HG02840 (cell line): Measurements from ENCODE around the gene TTYH3.
A peak's percentile ranks its signal among the peaks of the same experiment; 100 is the strongest.

Source experiments
- ATAC-seq: cut with Tn5 transposase; IDR thresholded peaks from one replicate; pipeline ENCODE4 v1.9.1; 2021; ENCODE audit warnings: mild to moderate bottlenecking, moderate library complexity, moderate number of reproducible peaks; ENCODE audit not compliant: unreplicated experiment, low FRiP score

The TTYH3 gene

DNA sequence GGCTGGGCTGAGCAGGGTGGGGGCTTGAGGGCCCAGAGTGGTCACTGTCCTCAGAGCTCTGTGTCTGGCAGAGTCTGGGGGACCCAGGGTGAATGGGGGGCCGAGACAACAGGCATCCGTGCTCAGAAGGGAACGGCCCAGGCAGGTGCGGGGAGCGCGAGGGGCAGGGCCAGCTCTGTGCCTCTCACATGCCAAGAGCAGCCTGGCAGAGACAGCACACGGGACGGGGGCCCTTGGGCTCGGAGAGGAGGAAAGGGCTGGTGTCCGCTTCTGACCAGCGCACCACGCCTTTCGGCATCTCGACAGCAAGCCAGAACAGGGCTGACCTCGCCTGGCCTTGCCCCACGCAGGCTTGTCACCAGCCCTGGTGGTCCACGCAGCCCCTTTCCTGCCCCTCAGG lies 69.6 kb downstream of the TTYH3 start:
- ATAC-seq = no peak

- no peak for ATAC-seq
Measured at GRCh38 chr7:2701832-2702593, 70.2 kb downstream of the TTYH3 start.

DNA sequence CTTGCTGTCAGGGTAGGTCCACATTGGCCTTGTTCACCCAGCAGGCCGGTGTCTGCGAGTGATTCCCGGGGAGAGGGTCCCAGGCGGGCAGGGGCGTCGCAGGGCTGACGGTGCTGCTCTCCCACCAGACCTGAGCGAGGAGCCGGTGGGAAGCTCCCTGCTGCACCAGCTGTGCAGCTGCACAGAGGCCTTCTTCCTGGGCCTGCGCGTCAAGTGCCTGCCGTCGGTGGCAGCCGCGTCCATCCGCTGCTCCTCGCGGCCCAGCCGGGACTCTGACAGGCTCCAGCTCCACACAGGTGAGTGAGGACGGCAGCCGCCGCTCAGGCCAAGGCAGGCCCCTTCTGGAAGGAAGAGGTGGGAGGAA lies 70.8 kb downstream of the TTYH3 start:
- ATAC-seq = no peak

- no peak for ATAC-seq
Measured at GRCh38 chr7:2705371-2706096, 73.7 kb downstream of the TTYH3 start.

- no peak for ATAC-seq
Measured at GRCh38 chr7:2706685-2707126, 74.9 kb downstream of the TTYH3 start.

DNA sequence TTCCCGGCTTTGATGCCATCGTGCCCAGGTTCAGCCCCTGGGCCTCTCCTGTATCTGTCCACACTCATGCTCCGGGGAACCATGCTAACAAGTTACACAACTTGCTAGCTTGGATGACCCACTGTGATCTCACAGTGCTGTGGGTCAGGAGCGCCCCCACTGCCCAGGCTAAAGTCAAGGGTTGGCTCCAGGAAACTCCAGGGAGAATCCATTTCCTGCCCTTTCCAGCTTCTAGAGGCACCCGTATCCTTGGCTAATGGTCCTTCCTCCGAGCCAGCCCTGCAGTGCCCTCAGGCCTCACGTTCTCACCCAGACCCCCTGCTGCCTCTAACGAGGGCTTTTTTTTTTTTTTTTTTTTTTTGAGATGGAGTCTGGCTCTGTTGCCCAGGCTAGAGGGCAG lies 75.7 kb downstream of the TTYH3 start:
- ATAC-seq = no peak

GRCh38 chr7:2708041-2708440 lies 76.3 kb downstream of the TTYH3 start:
- no peak for ATAC-seq

DNA sequence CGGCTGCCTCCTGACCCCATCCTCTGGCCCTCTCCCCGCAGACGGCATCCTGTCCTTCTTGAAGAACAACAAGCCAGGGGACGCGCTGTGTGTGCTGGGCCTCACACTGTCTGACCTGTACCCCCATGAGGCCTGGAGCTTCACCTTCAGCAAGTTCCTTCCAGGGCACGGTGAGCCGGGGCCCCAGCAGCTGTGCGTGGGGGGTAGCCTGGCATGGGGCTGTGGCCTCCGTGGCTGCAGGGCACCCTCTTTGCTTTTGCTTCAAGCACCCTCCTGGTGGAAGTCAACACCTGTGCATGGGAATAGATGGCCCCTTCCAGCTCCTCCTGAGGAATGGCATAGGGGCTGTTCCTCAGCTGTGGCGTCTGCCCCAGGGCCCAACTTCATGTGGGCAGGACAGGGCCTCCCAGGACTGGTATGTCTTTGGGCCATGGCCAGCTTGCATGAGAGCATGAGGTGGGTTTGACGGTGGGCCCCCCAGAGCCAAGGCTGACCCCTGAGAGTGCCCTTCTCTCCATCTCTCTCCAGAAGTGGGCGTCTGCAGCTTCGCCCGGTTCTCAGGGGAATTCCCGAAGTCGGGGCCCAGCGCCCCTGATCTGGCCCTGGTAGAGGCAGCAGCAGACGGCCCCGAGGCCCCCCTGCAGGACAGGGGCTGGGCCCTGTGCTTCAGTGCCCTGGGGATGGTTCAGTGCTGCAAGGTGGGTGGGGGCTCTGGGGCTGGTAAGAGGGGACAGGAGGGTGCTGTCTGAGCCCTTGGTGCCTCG lies 76.9 kb downstream of the TTYH3 start:
- ATAC-seq = no peak

DNA sequence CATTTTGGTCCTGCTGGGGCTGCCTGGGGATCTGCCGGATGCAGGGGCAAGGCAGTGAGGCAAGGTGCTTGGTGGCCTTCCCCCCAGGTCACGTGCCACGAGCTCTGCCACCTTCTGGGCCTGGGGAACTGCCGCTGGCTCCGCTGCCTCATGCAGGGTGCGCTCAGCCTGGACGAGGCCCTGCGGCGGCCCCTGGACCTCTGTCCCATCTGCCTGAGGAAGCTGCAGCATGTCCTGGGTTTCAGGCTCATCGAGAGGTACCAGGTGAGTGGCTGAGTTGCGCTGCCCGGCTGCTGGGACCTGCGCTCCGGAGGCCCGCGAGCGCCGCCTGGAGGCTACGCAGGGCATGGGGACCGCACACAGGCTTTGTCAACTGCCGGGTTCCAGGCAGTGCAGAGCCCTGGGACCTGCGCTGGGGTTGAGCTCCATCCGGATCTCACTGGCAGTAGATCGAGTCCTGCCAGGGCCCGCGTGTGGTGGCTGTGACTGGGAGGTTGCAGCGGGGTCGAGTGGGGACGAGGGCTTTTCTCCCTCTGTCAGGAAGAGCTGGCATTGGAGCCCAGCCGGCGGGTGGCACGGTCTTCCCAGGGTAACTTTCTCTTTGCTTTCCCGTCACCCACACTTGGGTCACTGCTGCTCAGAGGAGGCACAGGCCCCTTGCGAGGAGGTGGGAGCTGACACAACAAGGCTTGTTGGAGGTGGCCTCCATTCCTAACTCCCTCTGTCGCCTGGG lies 77.9 kb downstream of the TTYH3 start:
- ATAC-seq = peak; percentile 71

DNA sequence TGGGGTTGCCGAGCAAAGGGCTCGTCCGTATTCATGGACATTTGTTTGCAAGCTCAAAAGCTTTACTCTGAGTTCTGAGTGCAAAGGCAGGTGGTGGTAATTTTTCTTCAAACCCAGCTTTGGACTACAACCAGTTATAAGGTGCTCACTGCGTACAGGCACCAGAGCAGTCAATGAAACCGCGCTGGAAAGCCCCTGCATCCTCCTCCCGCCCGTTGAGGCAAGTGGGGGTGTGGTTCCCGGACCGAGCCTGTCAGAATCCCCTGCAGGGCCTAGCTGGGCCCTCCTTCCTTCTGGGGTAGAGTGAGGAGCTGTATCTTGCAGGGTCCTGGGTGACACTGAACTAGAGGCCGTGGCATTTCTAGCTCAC lies 78.5 kb downstream of the TTYH3 start:
- ATAC-seq = peak; percentile 60

DNA sequence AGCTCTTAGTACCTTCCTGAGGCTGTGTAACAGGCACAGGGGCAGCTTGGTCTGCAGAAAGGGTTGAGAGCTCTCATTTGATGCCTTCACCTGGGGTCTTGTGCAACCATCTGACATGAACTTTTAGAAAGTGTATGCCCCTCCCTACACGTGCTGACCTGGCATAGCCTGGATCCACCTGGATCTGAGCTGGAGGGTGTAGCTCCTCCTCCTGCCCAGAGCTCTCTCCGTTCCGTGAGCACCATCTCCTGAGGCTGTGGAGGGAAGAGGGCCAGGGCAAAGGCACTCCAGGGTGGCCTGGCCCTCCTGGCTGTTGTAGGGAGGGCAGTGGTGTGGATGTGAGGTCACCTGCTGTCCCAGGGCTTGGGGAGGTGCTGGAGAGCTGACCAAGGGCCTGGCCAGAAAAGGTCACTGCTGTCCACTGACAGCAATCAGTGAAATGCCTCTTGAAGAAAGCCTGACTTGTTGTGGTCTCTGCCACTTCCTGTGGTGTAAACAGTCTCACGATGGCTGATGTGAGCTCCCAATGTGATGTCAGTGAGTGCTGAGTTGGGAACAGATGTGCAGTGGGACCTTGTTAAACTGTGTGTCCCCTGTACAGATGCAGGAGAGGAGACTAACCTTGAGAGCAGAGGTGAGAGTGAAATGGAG lies 79.2 kb downstream of the TTYH3 start:
- no peak for ATAC-seq

GRCh38 chr7:2711895-2712675 lies 80.3 kb downstream of the TTYH3 start:
- ATAC-seq = no peak

GRCh38 chr7:2713370-2713769 lies 81.6 kb downstream of the TTYH3 start:
- ATAC-seq = no peak

DNA sequence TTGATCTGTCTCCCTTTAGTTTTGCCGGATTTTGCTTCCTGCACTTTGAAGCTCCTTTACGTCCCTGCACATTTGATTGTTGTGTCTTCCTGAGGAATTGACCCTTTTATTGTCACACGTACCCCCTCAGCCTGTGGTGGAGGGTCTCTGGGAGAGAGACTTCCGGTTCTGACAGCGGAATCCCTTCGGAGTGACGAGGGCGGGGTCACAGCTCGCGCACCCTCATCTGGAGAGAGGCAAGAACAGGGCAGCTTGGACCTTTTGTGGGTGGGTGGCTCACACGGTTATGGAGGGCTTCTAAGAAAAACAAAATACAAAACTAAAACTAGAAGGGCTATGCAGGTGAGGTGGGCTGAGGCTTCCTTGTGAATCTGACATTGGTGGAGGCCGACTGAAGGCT lies 82.2 kb downstream of the TTYH3 start:
- ATAC-seq = no peak
